Hindlimb muscle (tissue), 1 donor: Measurements from ENCODE around the gene RNF34. TPM values are rescaled to one million over a fixed set of nuclear protein-coding genes. Genes with fewer than 3 reads are reported as not detected.
"Not testable (repeated sequence)": the region's sequence is repeated elsewhere in the genome, so short reads cannot be mapped to it uniquely, and the experiment has no call there.

ENCODE experiments used
- DNase-seq: peaks from one replicate; pipeline ENCODE4 v3.0.0-alpha.2; 2013
- polyA plus RNA-seq: library from polyadenylated mRNA; unstranded; fragments of 120-200 nt; gene quantifications from one replicate; pipeline ENCODE4 v1.2.1, GENCODE V29; 2013; ENCODE audit not compliant: insufficient read length

The RNF34 gene, protein sequence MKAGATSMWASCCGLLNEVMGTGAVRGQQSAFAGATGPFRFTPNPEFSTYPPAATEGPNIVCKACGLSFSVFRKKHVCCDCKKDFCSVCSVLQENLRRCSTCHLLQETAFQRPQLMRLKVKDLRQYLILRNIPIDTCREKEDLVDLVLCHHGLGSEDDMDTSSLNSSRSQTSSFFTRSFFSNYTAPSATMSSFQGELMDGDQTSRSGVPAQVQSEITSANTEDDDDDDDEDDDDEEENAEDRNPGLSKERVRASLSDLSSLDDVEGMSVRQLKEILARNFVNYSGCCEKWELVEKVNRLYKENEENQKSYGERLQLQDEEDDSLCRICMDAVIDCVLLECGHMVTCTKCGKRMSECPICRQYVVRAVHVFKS
- 27.6 TPM for polyA plus RNA-seq

DNA sequence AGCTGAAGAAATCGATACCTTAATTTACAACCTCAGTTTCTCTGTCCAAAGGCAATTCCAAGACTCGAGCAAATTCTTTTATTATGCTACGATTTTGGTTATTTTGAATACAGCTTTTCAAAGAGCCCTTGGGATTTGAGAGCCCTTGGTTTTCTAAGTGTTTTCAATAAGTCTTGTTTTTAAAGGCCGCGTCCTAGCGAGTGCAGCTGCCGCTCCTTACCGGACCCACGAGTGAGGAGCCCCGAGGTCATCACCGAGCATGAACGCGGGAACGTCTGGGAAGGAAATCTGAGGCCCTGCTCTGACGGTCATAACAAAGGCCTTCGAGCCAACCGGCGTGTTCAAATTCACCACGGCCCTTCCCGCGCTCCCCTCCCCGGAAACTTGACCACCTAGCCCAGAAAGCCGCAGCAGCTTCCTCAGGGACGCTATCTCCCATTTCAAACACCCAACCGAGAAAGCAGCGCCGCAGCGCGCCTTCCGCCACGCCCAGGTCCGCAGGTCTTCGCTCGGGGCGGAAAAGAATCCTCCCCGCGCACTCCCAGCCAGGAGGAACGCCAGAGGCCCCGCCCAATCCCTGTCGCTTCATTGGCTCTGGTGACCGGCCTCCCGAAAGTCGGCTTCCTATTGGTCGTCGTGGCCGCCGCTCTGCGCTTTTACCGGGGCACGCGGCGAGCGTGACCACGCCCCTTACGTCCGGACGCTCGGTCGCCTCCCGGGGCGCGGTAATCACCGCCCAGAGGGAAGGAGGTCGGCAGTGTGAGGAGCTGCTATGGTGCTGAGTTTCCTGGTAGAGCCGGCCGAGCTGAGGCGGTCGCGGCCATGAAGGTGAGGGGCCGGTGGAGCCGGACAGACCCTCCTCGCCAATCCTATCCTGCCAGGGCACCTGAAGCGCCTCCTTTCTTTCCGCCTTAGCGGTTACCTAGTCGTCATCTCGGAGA, at the start of gene RNF34:
TSS of gene RNF34 (plus strand) at position 728 of the 941 bp plus-strand sequence. CDS start at position 823, 95 bp downstream.
- peak; percentile 99 for DNase-seq

DNA sequence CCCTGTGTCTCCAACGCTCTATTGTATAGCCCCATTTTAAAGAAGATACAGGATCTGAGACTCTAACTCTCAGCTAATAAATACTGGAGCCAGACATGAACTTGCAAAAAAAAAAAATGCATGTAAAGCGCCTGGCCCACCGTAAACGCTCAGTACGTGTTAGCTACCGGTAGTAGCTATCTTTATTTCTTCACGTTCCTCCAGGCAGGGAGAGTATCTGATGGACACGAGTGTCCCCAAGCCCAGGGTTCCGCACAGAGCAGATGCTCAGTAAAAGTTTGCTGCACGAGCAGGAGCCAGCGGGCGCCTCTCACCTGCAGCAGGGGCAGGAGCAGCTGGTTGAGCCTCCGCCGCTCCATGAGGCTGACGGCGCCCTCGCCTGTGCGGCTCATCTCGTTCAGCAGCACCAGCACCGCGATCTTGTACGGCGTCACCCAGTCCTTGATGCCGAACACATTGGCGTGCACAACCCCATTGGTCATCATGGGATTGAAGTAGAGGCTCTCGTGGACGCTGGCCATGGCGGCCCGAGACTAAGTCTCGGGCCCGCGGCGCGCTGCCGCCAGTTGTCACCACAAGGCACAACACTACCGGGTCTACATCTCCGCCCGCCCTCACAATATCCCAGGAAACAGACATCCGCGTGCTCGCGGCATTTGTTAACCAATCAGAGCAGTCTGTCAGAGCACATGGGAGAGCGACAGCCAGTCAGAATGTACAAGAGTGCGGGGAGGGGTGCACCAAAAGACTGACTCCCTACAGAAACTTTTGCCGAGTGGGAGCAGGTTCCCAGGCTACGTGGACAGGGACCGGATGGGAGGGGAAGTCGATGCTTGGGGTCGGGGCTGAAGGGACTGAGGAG, 47.9 kb upstream of the RNF34 start, which contains the start of gene ANAPC5:
TSS of gene ANAPC5 (minus strand) at position 592 of the 862 bp plus-strand sequence. CDS start at position 521, 71 bp downstream.
- peak; percentile 97 for DNase-seq

DNA sequence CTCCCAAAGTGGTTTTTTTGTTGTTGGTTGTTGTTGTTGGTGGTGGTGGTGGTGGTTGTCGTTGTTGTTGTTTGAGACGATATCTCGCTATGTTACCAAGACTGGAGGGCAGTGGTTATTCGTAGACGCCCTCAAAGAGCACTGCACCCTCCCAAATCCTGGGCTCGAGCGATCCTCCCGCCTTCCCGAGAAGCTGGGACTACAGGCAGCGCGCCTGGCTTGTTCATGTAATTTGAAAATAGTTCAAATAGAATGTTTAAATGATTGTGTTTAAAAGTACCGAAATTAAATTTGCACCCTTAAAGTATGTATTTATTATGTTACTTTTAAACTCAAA, 47.3 kb upstream of the RNF34 start:
- DNase-seq: peak; percentile 80

DNA sequence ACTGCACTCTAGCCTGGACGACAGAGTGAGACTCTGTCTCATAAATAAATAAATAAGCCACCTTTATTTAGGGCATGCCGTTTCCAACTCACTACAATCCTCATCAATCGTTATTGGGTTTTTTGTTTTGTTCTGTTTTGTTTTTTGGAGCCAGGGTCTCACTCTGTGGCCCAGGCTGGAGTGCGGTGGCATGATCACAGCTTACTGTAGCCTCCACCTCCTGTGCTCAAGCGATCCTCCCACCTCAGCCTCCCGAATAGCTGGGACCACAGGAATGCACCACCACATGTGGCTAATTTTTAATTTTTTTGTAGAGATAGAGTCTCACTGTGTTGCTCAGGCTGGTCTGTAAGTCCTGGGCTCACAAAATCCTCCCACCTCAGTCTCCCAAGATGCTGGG, 44.1 kb upstream of the RNF34 start:
- DNase-seq: no peak

DNA sequence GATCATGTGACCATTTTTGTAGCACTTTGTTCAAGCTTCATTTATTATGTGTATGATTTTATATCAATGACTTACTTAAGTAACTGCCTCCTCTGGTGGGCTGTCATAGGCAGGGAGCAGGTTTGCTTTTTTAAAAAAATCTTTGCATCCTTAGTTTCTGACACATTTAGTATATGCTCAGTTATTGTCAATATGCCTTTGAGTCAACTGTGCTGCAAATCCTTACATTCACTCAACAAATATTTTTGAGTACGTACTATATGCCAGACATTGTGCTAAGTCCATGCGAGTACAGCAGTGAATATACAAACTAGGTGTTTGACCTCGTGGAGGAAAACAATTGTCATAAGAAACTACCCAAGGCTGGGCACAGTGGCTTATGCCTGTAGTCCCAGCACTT, 43.3 kb upstream of the RNF34 start:
- DNase-seq: no peak

DNA sequence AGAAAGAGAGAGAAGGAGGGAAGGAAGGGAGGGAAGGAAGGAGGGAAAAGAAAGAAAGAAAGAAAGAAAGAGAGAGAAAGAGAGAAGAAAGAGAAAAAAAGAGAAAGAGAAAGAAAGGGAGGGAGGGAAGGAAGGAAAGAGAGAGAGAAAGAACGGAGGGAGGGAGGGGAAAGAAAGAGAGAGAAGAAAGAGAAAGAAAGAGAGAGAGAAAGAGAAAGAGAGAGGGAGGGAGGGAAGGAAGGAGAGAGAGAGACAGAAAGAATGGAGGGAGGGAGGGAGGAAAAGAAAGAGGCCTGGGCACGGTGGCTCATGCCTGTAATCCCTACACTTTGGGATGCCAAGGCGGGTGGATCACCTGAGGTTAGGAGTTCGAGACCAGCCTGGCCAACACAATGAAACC, 42.6 kb upstream of the RNF34 start:
- no peak for DNase-seq

DNA sequence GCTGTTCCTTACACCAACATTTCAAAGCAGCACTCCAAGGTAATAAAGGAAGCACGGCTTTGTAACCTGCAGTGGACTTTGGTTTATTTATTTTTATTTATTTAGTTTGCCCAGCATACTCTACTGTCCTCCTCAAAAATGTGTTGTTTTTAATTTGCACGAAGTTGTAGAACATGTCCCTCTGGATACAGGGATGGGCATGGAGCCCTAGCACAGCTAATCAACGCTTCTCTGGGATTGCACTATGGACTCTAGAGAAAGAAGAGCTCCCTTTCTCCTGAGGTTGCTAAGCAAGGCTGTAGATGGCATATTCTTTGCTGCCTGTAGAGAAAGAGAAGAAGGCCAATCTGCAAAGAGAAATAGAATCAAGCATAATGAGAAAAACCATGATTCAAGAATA, 41.8 kb upstream of the RNF34 start:
- DNase-seq: no peak

DNA sequence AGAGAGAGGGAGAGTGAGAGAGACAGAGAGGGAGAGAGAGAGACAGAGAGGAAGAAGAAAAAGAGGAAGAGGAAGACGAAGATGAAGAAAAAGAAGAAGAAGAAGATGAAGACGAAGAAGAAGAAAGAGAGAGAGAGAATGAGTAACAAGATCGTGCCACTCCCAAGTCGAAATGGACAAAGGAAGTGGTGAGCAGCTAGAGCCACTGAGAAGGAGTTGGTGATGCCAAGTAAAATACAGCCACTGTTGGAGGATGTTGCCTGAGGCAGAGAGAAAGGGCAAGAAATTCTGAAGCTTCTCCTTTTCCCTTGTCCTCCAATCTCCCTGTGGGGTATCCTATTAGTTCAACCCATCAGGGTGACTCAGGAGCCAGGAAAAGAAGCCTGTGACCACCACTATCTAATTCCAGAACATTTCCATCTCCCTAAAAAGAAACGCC, 35.2 kb upstream of the RNF34 start:
- DNase-seq: no peak

DNA sequence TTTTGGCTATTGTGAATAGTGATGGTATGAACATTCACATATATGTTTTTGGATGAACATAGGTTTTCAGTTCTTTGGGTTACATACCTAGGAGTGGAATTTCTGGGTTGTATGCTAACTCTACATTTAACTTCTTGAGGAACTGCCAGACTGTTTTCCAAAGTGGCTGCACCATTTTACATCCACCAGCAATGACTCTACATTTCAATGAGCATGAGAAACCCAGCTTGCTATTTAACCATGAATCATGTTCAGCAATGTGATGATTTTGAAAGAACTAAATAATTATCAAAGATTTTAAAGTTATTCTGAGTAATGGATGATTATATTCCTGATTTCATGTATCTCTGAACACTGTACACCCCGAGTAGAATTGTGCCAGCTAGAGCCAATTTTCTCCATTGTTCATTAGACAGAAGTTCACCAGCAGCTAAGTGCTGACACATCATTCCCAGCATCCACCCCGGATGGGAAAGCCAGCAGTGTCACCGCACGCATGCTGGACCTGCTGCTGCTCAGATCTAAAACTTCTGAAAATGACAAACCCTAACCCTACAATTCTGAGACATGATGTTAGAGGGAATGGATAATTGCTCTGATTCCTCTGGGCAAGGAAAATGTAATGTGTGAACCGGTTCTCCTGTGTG, 34.4 kb upstream of the RNF34 start:
- DNase-seq: no peak

DNA sequence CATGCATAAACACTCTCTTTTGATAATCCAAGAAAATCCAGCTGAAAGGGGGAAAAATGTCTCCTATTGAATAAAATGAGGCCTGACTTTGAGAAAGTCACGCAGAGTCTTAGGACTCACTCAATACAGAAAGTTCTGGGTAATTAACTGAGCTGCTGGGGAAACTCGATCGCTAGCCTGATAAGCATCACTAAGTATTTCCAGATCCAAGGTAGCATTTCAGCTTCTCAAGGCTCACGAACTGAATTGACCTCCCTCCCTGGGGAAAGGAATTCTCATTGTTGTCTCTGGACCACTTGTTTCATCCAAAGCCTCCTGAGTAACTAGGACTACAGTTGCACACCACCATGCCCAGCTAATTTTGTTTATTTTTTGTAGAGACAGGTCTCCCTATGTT, 33.9 kb upstream of the RNF34 start:
- no peak for DNase-seq

DNA sequence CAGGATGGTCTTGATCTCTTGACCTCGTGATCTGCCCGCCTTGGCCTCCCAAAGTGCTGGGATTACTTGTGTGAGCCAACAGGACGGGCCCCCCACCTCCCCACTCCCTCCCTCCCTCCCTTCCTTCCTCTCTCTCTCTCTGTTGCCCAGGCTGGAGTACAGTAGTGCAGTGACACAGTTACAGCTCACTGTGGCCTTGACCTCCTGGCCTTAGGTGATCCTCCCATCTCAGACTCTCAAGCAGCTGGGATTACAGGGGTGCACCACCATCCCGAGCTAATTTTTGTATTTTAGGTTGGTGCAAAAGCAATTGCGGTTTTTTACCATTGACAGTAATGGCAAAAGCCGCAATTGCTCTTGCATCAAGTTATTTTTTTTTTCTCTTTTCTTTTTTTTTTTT, 28.5 kb upstream of the RNF34 start:
- no peak for DNase-seq

DNA sequence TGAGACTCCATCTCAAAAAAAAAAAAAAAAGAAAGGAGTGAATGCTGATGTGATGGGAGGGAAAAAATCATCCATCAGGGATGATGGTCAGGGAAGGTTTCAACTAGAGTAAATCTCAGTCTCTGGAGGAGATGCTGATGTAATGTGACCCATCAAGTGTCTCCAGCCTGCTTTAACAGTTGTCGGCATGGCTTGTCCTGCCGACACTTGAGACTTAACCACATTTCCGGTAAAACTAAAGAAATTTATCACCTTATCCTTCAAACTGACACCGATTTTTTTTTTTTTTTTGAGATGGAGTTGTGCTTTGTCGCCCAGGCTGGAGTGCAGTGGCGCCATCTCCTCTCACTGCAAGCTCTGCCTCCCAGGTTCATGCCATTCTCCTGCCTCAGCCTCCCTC, 26.2 kb upstream of the RNF34 start:
- DNase-seq: no peak

DNA sequence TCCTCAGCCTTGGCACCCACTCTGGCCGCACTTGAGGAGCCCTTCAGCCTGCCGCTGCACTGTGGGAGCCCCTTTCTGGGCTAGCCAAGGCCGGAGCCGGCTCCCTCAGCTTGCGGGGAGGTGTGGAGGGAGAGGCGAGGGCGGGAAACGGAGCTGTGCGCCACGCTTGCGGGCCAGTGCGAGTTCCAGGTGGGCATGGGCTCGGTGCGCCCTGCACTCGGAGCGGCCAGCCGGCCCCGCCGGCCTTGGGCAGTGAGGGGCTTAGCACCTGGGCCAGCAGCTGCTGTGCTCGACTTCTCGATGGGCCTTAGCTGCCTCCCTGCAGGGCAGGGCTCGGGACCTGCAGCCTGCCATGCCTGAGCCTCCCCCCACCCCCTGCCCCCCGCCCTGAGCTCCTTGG, 25.6 kb upstream of the RNF34 start:
- DNase-seq: not testable (repeated sequence)

DNA sequence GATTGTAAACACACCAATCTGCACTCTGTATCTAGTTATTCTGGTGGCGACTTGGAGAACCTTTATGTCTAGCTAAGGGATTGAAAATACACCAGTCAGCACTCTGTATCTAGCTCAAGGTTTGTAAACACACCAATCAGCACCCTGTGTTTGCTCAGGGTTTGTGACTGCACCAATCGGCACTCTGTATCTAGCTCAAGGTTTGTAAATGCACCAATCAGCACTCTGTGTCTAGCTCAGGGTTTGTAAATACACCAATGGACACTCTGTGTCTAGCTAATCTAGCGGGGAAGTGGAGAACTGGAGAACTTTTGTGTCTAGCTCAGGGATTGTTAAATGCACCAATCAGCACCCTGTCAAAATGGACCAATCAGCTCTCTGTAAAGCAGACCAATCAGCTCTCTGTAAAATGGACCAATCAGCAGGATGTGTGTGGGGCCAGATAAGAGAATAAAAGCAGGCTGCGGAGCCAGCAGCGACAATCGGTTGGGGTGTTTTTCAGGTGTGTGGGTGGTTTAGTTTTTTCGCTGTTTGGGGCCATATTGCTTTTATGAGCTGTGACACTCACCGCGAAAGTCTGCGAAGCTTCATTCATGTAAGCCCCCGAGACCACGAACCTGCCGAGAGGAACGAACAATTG, 24.9 kb upstream of the RNF34 start:
- DNase-seq: not testable (repeated sequence)

DNA sequence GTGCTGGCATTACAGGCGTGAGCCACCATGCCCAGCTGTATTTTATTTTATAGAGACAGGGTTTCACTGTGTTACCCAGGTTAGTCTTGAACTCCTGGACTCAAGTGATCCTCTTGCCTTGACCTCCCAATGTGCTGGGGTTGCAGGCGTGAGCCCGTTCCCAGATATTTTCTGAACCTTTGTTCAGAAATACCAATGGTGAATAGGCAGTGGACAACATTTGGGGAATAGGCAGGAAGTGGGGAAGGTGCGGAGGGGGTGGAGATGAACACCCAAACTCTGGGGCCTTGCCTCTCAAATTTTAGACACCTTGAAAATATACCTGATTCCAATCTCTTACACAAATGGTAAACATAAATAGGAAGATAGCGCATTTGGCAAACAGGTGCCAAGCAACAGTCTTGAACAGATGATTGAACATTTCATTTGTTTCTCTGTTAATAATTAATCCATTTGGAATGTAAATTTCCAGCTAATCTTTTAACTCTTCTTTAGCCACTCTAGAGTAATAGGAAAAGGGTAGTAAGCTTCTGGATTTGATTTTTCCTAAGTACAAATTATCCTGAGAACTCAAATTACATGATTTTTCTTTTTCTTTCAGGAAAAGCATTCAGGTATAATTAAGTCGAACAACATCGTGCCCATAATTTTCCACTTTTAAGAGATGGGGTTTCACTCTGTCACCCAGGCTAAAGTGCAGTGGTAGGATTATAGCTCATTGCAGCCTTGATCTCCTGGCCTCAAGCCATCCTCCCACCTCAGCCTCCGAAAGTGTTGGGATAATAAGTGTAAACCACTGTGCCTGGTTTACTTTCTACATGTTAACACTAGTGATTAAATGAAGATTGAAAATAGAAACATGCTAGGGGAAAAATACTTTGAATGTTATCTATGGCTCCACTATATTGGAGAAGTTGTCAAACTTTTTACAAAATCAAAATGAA, 22.9 kb upstream of the RNF34 start:
- no peak for DNase-seq

DNA sequence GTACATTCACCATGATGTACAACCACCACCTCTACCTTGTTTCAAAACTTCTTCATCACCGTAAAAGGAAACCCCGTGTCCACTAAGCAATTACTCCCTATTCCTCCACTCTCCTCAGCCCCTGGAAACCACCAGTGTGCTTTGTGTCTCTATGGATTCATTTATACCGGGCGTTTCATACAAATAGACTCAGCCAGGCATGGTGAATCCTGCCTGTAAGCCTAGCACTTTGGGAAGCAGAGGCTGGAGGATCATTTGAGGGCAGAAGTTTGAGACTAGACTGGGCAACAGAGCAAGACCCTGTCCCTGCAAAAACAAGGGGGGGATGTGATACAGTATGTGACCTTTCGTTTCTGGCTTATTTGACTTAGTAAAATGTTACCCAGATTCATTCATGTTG, 21.2 kb upstream of the RNF34 start:
- no peak for DNase-seq

DNA sequence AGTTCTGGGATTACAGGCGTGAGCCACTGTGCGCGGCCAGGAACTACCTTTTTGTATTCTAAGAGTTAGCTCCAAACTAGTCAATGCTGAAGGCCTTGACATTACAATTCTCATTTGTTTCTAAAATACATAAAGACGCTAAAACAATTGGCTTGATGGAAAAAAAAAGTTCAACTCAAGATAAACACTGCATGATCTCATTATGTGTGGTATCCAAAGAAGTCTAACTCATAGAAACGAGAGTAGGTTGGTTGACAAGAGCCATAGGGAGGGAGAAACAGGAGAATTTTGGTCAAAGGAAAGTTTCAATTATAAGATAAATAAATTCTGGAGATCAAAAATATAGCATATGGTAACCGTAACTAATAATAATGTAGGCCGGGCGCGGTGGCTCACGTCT, 20.0 kb upstream of the RNF34 start:
- no peak for DNase-seq

DNA sequence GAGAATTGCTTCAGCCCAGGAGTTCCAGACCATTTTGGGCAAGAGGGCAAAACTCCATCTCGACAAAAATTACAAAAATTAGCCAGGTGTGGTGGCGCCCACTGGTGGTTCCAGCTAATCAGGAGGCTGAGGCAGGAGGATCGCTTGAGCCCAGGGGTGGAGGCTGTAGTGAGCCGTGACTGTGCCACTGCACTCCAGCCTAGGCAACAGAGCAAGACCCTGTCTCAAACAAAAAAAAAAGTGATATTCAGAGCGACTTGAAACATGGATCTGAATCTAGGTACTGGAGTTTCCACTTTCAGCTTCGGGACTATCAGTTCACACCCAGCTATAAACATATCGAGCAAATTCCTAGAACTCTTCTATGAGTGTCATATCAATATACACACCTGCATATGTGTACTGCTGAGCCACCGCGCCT, 16.3 kb upstream of the RNF34 start:
- no peak for DNase-seq

DNA sequence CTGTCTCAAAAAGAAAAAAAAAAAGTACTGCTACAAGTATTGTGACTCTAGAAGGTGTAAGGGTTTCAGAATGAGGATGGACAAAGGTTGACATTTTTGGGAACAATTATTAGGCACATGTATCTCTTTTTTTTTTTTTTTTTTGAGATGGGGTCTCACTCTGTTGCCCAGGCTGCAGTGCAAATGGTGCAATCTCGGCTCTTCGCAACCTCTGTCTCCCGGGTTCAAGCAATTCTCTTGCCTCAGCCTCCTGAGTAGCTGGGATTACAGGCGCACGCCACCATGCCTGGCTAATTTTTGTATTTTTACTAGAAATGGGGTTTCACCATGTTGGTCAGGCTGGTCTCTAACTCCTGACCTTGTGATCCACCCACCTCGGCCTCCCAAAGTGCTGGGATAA, 15.0 kb upstream of the RNF34 start:
- DNase-seq: not testable (repeated sequence)

DNA sequence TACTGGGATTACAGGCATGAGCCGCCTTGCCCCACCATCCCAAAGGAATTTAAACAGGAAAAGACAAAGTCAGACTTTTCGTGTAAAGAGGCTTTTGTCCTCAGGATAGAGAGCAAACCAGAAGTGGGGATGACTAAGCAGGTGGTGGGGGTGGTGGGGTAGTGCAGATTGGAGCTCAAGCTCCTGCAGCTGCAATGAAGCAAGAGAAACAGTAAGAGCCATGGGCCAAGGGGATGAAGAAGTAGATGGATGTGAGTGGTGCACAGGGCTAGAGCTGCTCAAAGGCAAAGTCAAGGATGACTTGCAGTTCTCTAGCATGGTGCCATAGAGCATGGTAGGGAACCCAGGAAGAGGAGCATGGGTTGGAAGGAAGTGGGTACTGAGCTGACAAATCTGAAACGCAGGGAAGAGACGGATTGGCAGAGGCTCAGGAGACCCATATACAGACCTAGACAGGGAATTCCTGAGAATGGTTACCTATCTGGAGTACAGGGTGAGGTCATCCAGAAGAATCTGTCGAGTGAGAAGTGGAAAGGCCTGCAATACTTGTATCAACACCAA, 11.4 kb upstream of the RNF34 start:
- DNase-seq: no peak
